ENCODE data around the gene GPR39. TPM values are rescaled to one million over a fixed set of nuclear protein-coding genes. Genes with fewer than 3 reads are reported as not detected.
A peak's percentile ranks its signal among the peaks of the same experiment; 100 is the strongest.

Gene GPR39
- total and polyA plus RNA-seq, 8 donors: 3.9 to 24.4 (median 4.6) TPM

DNA sequence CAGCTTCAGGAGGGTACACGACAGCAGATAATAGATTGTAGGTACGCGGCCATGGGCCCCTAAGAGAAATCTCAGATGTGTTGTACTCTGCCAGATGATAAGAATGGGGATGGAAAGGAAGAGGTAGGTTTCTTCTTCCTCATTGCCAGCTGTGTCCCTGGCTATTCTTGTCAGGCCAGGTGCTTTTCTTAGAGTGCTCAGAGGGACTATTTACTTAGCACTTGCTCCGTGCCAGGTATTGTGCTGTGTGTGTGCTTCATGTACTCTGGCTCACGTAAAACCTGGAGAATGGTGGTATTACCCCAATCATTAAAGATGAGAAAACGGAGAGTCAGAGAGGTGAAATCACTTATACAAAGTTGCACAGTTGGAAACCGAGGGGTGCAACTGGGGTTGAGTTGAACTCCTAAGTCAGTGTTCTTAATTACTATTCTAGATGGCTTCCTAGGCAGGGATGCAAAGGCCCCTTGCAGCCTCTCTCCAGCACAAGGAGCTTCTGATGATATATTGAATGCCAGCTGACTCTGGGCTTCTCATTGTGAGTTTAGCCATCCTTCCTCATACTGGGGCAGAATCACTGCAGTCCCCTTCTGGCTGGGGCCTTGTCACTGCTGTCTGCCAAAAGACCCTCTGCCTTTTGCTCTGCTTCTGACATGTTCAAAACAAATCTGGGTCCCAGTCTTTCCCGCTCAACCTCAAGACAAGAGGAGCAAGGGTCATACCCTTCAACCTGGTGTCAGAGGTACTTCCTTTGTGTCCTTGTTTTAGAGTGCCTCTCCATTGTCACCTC, 192.7 kb downstream of the GPR39 start:
- peak; percentile 88 for ATAC-seq

GRCh38 chr2:132611719-132612118, 195.1 kb downstream of the GPR39 start:
- ATAC-seq: no peak
- no peaks in the 10 kb centered on the region for H3K9me3 ChIP-seq
- no peak overlapping the region for H3K27ac ChIP-seq
- H3K4me3 ChIP-seq: no peak overlapping the region
- DNase-seq: no peak
- no peaks in the 10 kb centered on the region for H3K36me3 ChIP-seq
- H3K27me3 ChIP-seq: no peaks in the 10 kb centered on the region
- intact Hi-C loops (cut with DNase I): no loop called here
- TF ChIP-seq CTCF (IDR thresholded peaks at IDR 0.05): no peak
- no peaks in the 10 kb centered on the region for H3K4me1 ChIP-seq

More for the DNA sequence above, 192.7 kb downstream of the GPR39 start:
- H3K4me3 ChIP-seq: no peak overlapping the region
- H3K4me1 ChIP-seq: no peaks in the 10 kb centered on the region
- H3K9me3 ChIP-seq: no peaks in the 10 kb centered on the region
- H3K36me3 ChIP-seq: no peaks in the 10 kb centered on the region
- intact Hi-C loops (cut with DNase I): no loop called here
- no peaks in the 10 kb centered on the region for H3K27me3 ChIP-seq
- TF ChIP-seq CTCF (IDR thresholded peaks at IDR 0.05): no peak
- DNase-seq: no peak
- H3K27ac ChIP-seq: no peak overlapping the region

DNA sequence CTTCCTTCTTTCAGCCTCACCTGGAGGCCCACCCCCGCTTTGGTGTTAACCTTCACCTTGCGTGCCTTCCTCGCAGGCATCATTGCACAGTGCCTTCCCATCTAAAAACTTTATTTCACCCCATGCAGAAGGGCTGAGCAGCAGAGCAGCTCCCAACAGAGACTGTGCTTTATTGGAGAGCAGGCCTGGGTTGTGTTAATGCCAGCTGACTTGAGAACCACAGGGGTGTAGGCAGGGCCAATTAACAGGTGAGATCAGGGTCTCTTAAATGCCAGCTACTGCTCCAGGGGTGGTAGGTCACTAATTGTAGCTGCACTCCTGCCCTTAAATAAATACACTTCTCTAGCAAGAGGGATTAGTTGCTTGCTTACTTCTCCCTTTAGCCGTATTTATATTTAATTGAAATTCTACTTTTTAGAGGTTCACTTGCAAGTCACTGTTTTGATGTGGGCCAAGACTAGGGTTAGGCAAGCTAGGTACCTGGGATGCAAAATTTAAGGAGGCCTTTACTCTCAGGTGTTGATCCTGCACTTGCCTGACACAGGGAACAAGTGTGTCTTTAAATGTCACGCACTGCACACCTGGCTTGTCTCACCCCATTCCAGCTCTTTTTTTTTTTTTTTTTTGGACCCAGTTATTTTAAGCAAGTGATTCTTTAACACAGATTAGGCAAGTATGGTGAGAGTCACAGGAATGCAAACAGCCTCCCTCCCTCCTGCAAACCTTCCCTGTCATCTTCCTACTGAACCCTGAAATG, 198.9 kb downstream of the GPR39 start:
- Histone ChIP-seq H3K27me3 (no peaks in the 10 kb centered on the region), H3K36me3 (no peaks in the 10 kb centered on the region), H3K4me1 (no peaks in the 10 kb centered on the region), H3K27ac (no peak overlapping the region), H3K4me3 (no peak overlapping the region), H3K9me3 (no peaks in the 10 kb centered on the region)
- intact Hi-C loops (cut with DNase I): no loop called here
- TF ChIP-seq CTCF (IDR thresholded peaks at IDR 0.05): no peak
- ATAC-seq: peak; percentile 57
- DNase-seq: no peak

DNA sequence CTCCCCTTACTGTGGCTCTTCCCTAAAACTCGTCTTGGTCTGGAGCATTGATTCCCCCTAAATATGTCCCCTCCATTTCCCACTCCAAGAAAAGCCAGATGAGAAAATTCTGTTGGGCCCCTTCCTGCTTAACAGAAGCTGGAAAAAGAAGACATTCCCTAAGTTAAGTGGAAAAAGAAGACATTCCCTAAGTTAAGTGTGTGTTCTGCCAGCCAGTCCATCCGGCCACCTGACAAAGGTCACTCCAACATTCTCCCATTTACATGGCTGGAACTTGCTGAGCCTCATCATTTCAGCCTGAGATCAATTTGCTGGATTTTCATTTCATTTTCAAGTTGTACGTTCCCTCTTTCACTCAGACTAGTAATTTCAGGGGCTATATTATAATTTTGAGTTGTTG, 201.4 kb downstream of the GPR39 start:
- ATAC-seq (no peak), DNase-seq (no peak)
- H3K4me3 ChIP-seq: no peak overlapping the region
- intact Hi-C loops (cut with DNase I): no loop called here
- no peaks in the 10 kb centered on the region for H3K4me1 ChIP-seq
- H3K9me3 ChIP-seq: no peaks in the 10 kb centered on the region
- H3K27me3 ChIP-seq: no peaks in the 10 kb centered on the region
- H3K27ac ChIP-seq: no peak overlapping the region
- H3K36me3 ChIP-seq: no peaks in the 10 kb centered on the region
- TF ChIP-seq CTCF (IDR thresholded peaks at IDR 0.05): no peak

DNA sequence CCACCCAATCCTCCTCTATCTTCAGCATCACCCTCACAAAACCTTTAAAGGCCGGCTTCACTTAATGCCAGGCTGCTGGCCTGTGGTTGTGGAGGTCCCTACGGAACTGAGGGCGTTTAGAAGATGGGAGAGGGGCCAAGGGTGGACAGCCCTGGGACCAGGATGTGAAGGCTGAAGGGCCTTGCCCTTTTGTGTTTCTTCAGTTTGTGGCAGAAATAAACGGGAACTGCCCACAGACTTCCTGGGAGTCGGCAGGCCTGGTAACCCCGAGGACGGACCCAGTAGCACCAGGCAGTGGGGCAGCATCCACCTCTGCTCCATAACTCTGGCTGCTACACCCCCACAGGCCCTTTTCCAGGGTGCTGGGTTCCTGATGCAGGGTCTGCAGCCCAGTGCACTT, 202.1 kb downstream of the GPR39 start:
- intact Hi-C loops (cut with DNase I): no loop called here
- Histone ChIP-seq H3K27ac (no peak overlapping the region), H3K4me1 (no peaks in the 10 kb centered on the region), H3K9me3 (no peaks in the 10 kb centered on the region), H3K36me3 (no peaks in the 10 kb centered on the region), H3K4me3 (no peak overlapping the region), H3K27me3 (no peaks in the 10 kb centered on the region)
- DNase-seq (no peak), ATAC-seq (no peak)
- TF ChIP-seq CTCF (IDR thresholded peaks at IDR 0.05): no peak

Data from left lung (tissue), 10 donors.